HCT116 (cell line): ENCODE results near the gene TUBD1. TPM values are rescaled to one million over a fixed set of nuclear protein-coding genes. Genes with fewer than 3 reads are reported as not detected.

Source experiments
- ATAC-seq: fragments of 200-7000 bp; cut with Tn5 transposase; 2 replicates; pipeline ENCODE4 v1.9.1; 2020; ENCODE audit warnings: mild to moderate bottlenecking, moderate library complexity
- BruUV-seq: library from RNA; stranded (reverse); fragments of 400-500 nt; replicated peaks from 2 replicates; lab custom pipeline; 2021; lab: Mats Ljungman, UMichigan
- CTCF ChIA-PET: fragments of 300-600 bp; sonication (Branson Sonifier 250); formaldehyde crosslinking; loops from one replicate; lab custom pipeline; 2021; ENCODE audit warnings: antibody characterized with exemption; lab: Charles Lee
- POLR2A ChIA-PET: fragments of 300-600, 350-600 bp; sonication (Branson Sonifier 250); formaldehyde crosslinking; loops from one replicate; lab custom pipeline; 2021; ENCODE audit warnings: antibody characterized with exemption; lab: Charles Lee
- RAD21 ChIA-PET, 2 experiments: fragments of 300-600 bp; sonication (Branson Sonifier 250); formaldehyde crosslinking; loops; one replicate each; lab custom pipeline; 2023; ENCODE audit warnings: low total read pairs in 2 of 2; ENCODE audit not compliant: uncharacterized antibody in 2 of 2, unreplicated experiment in 2 of 2, low non-redundant PET in 1 of 2; lab: Charles Lee
- DNase-seq: peaks from one replicate; pipeline ENCODE4 v3.0.0-alpha.2; 2010; ENCODE audit warnings: low read depth, low spot score
- H2AFZ ChIP-seq: fragments of 200-600 bp; shearing (Covaris generic), sonication (generic); 2 replicates; pipeline ENCODE4 v1.6.1; 2017; ENCODE audit warnings: low read depth, mixed run types, mixed read lengths, antibody characterized with exemption, low read length; ENCODE audit not compliant: poor library complexity, severe bottlenecking
- H3K27ac ChIP-seq: 2 replicates; pipeline ENCODE4 v1.5.1; 2012; ENCODE audit warnings: low read depth, low read length
- H3K27me3 ChIP-seq: fragments of 200-600 bp; sonication (generic); 2 replicates; pipeline ENCODE4 v1.6.1; 2016; ENCODE audit warnings: mixed run types, low read length, mixed read lengths; ENCODE audit not compliant: insufficient read depth
- H3K36me3 ChIP-seq, 2 experiments: fragments of 200-500 bp in 1 of 2; fragments of 200-600 bp in 1 of 2; sonication (Bioruptor generic) in 1 of 2; sonication (generic) in 1 of 2; 2 replicates each; pipeline versions ENCODE4 v1.5.1 to v1.6.1; 2014 to 2016; ENCODE audit warnings: low read length in 2 of 2, inconsistent platforms in 1 of 2, mixed read lengths in 1 of 2, mixed run types in 1 of 2; ENCODE audit not compliant: insufficient read depth in 2 of 2, control insufficient read depth in 1 of 2
- H3K4me1 ChIP-seq, 2 experiments: fragments of 200-600 bp in 1 of 2; sonication (generic) in 1 of 2; 2 replicates each; pipeline versions ENCODE4 v1.5.1 to v1.6.1; 2012 to 2017; ENCODE audit warnings: low read length in 2 of 2, inconsistent platforms in 1 of 2, mild to moderate bottlenecking in 1 of 2, mixed read lengths in 1 of 2, mixed run types in 1 of 2, moderate library complexity in 1 of 2; ENCODE audit not compliant: insufficient read depth in 2 of 2, control insufficient read depth in 1 of 2
- H3K4me2 ChIP-seq: fragments of 200-600 bp; sonication (generic); 2 replicates; pipeline ENCODE4 v1.6.1; 2017; ENCODE audit warnings: mixed run types, low read length, mixed read lengths
- H3K4me3 ChIP-seq, 2 experiments: fragments of 200-600 bp in 1 of 2; sonication (generic) in 1 of 2; replicated peaks in 1 of 2; 2 replicates each; pipeline ENCODE4 v1.5.1; 2011 to 2016; ENCODE audit warnings: low read length in 2 of 2, control low read depth in 1 of 2, low read depth in 1 of 2, mild to moderate bottlenecking in 1 of 2, mixed read lengths in 1 of 2, mixed run types in 1 of 2
- H3K79me2 ChIP-seq: fragments of 200-600 bp; sonication (generic); 2 replicates; pipeline ENCODE4 v1.6.1; 2017; ENCODE audit warnings: mild to moderate bottlenecking, mixed run types, low read length, moderate library complexity, mixed read lengths; ENCODE audit not compliant: insufficient read depth
- H3K9ac ChIP-seq: fragments of 200-600 bp; sonication (generic); 2 replicates; pipeline ENCODE4 v1.6.1; 2016; ENCODE audit warnings: low read length, mixed read lengths
- H3K9me2 ChIP-seq: fragments of 200-600 bp; sonication (generic), shearing (Covaris generic); 2 replicates; pipeline ENCODE4 v1.6.1; 2017; ENCODE audit warnings: mixed run types, mild to moderate bottlenecking, moderate library complexity; ENCODE audit not compliant: insufficient read depth
- H3K9me3 ChIP-seq, 2 experiments: fragments of 200-500 bp in 1 of 2; fragments of 200-600 bp in 1 of 2; sonication (Bioruptor generic) in 1 of 2; sonication (generic) in 1 of 2; 2 replicates each; pipeline ENCODE4 v1.6.1; 2014 to 2017; ENCODE audit warnings: low read length in 2 of 2, mixed read lengths in 2 of 2, inconsistent platforms in 1 of 2, low read depth in 1 of 2, mild to moderate bottlenecking in 1 of 2, mixed run types in 1 of 2, moderate library complexity in 1 of 2; ENCODE audit not compliant: control insufficient read depth in 1 of 2, insufficient read depth in 1 of 2
- H4K20me1 ChIP-seq: fragments of 200-600 bp; sonication (generic), shearing (Covaris generic); 2 replicates; pipeline ENCODE4 v1.6.1; 2017; ENCODE audit warnings: mixed run types, mild to moderate bottlenecking, moderate library complexity; ENCODE audit not compliant: insufficient read depth
- EGR1 ChIP-seq: IDR thresholded peaks from 2 replicates; pipeline ENCODE4 v1.6.1; 2012; ENCODE audit warnings: low read depth
- EZH2 ChIP-seq: fragments of 200-600 bp; sonication (generic); IDR thresholded peaks from 2 replicates; pipeline ENCODE4 v1.6.1; 2017; ENCODE audit warnings: antibody characterized with exemption, mixed run types
- JUND ChIP-seq: IDR thresholded peaks from 2 replicates; pipeline ENCODE4 v1.6.1; 2012
- MAX ChIP-seq: IDR thresholded peaks from 2 replicates; pipeline ENCODE4 v1.6.1; 2012
- POLR2A ChIP-seq: IDR thresholded peaks from 2 replicates; pipeline ENCODE4 v1.7.0; 2011; ENCODE audit warnings: borderline replicate concordance; ENCODE audit not compliant: insufficient read depth, insufficient read length; ENCODE audit errors: extremely low read depth
- POLR2AphosphoS5 ChIP-seq: IDR thresholded peaks from 2 replicates; pipeline ENCODE4 v1.6.1; 2011; ENCODE audit warnings: mild to moderate bottlenecking, low read depth, low read length, moderate library complexity
- REST ChIP-seq: IDR thresholded peaks from 2 replicates; pipeline ENCODE4 v1.6.1; 2012; ENCODE audit warnings: low read depth
- SRF ChIP-seq: IDR thresholded peaks from 2 replicates; pipeline ENCODE4 v1.6.1; 2012; ENCODE audit warnings: low read depth
- TCF7L2 ChIP-seq: IDR thresholded peaks from 2 replicates; pipeline ENCODE4 v1.7.0; 2011; ENCODE audit warnings: borderline replicate concordance, inconsistent platforms; ENCODE audit not compliant: insufficient read depth, insufficient read length; ENCODE audit errors: extremely low read depth
- YY1 ChIP-seq: IDR thresholded peaks from 2 replicates; pipeline ENCODE4 v1.6.1; 2011; ENCODE audit warnings: low read length, low read depth, moderate library complexity, mild to moderate bottlenecking; ENCODE audit not compliant: insufficient replicate concordance; ENCODE audit errors: extremely low read depth
- ZBTB33 ChIP-seq: IDR thresholded peaks from 2 replicates; pipeline ENCODE4 v1.6.1; 2011; ENCODE audit warnings: mild to moderate bottlenecking, low read length, moderate library complexity; ENCODE audit not compliant: insufficient replicate concordance; ENCODE audit errors: extremely low read depth
- ZFX ChIP-seq: fragments of 450-650 bp; IDR thresholded peaks from 2 replicates; pipeline ENCODE4 v1.6.1; 2017
- intact Hi-C: fragments of 100-400 bp; cut with micrococcal nuclease; formaldehyde crosslinking; loops from 2 replicates; pipeline ENCODE4 v1.10.0; 2022
- total RNA-seq: library from RNA; stranded (reverse); gene quantifications from one replicate; pipeline ENCODE4 v1.2.1, GENCODE V29; 2021; ENCODE audit not compliant: unreplicated experiment

Gene TUBD1
- total RNA-seq, 1 experiment from 2014 or later: 13.0 TPM

- CTCF ChIA-PET: interaction anchor here (1.5 kb wide), 1 partner anchor 74 kb away, joined by 8 read pairs; no protein-coding TSS in a partner anchor
- POLR2A ChIA-PET: interaction anchor here (0.7 to 9.2 kb wide), 9 partner anchors 7 to 74 kb away, joined by 3 to 228 read pairs (median 4); no protein-coding TSS in a partner anchor
- no peaks in the 10 kb centered on the region for H4K20me1 ChIP-seq
- no peaks in the 10 kb centered on the region for H3K9me2 ChIP-seq
- no peaks in the 10 kb centered on the region for H3K9me3 ChIP-seq
- TF ChIP-seq MAX (no peak), ZFX (no peak), POLR2A (no peak), EZH2 (no peak), ZBTB33 (no peak), TCF7L2 (no peak), REST (no peak), EGR1 (no peak), POLR2AphosphoS5 (no peak), YY1 (no peak), JUND (no peak), SRF (no peak)
- peak overlapping the region; percentile 60 for H3K9ac ChIP-seq
- no TSS peak for BruUV-seq
- no peak overlapping the region; a peak in 2 of 4 replicates for H3K4me3 ChIP-seq
- DNase-seq (no peak), ATAC-seq (no peak)
- H3K27me3 ChIP-seq: no peaks in the 10 kb centered on the region
- RAD21 ChIA-PET: no interaction called here
- H3K4me2 ChIP-seq: peak overlapping the region; percentile 60
- peak overlapping the region; percentile 97 for H3K27ac ChIP-seq
- intact Hi-C loops: no loop called here
- H3K36me3 ChIP-seq: no peaks in the 10 kb centered on the region
- peaks cover 81 to 95% of the 10 kb centered on the region in 2 experiments for H3K4me1 ChIP-seq
- peaks cover 50% of the 10 kb centered on the region for H3K79me2 ChIP-seq
- H2AFZ ChIP-seq: no peak overlapping the region
Observed at GRCh38 chr17:59828478-59828760, 64.3 kb downstream of the TUBD1 start.
